ENCODE measurements around the gene TFAP2E. TPM values are rescaled to one million over a fixed set of nuclear protein-coding genes. Genes with fewer than 3 reads are reported as not detected.

TFAP2E gene
- total RNA-seq, 1 donor, result 0.18 TPM

DNA sequence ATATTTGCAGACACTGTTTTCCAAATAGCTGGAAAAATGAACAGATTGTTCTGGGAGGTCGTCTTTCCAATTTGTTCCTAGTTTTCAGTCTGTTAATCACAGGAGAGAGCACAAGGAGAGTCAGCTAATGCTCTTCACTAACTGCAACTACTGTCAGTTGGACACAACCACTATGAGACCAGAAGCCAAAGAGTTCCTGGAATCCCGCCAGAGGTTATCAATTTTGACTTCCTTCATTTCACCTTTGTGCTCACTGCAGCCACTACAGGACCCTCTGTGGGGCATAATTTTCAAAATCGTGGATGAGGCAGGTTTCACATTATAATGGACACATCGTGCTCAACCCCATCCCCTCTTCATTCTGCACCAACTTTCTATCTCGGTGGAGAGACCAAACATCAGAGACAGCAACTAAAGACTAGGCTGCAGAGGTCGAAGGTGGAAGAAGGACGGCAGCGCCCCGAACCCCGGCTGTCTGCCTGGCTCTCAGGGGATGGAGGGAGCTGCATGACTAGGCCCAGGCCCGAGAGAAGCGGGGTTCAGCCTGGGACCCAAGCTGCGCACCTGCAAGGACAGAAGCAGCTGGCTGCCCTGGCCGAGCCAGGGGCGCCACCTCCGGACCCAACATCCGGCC lies 16.5 kb upstream of the TFAP2E start:
- DNase-seq (ENCODE audit: low read depth), result no peak
- no peak for TF ChIP-seq CTCF (IDR thresholded peaks at IDR 0.05; ENCODE audit: insufficient read depth, low read length)
- H3K4me3 ChIP-seq (ENCODE audit: low read depth, low read length), result peak overlapping the region; percentile 96

- no peak for DNase-seq (ENCODE audit: low read depth)
- peak within 1 kb of the TSS; percentile 96 for H3K4me3 ChIP-seq (ENCODE audit: low read depth, low read length)
- no peak for TF ChIP-seq CTCF (IDR thresholded peaks at IDR 0.05; ENCODE audit: insufficient read depth, low read length)
These were observed 15.9 kb upstream of the TFAP2E start, which contains the start of gene KIAA0319L for GRCh38 chr1:35557118-35557610. Gene KIAA0319L (minus strand): TSS chr1:35557403. CDS start chr1:35554491, 2,912 bp downstream.

GRCh38 chr1:35557611-35558373 lies 15.3 kb upstream of the TFAP2E start, which contains the start of gene NCDN:
Gene NCDN (plus strand): TSS chr1:35557799. CDS start chr1:35558191, 392 bp downstream.
- no peak for TF ChIP-seq CTCF (IDR thresholded peaks at IDR 0.05; ENCODE audit: insufficient read depth, low read length)
- DNase-seq (ENCODE audit: low read depth), result peak; percentile 95
- peak within 1 kb of the TSS; percentile 96 for H3K4me3 ChIP-seq (ENCODE audit: low read depth, low read length)

DNA sequence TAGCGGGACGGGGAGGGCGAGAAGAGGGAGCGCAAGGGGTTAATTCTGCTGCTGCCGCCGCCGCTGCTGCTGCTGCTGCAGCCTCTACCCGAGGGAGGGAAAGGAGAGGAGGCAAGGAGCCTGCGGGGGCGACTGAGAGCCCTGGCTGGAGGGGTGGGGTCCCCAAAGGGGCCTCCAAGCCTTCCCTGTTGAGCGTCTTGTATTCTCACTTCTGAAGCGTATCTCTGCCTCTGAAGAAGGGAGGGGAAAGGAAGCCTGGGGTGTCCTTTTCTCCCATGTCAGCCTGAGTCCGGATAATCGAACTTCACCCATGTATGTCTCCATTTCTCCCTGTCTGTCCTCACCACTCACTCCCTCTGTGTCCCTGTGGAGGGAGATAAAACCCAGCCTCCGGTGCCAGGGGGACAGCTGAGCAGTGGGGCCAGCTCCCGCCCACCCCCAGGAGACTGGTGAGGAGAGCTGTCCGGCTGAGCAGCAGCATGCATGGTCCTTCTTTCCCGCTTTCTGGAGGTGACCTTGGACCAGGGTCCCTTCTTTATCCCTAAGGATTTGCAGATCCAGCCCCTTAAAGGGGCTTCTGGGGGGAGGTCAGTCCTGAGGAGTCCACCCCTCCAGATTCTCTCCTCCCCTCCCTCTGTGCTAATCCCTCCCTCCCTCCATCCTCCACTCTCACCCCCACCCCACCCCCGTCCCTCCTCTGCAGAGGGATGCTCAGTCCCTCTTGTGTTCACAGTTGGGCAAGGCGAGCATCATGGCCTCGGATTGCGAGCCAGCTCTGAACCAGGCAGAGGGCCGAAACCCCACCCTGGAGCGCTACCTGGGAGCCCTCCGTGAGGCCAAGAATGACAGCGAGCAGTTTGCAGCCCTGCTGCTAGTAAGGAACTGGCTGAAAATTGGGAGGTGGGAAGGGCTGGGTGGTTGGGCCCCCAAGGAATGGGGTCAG lies 14.5 kb upstream of the TFAP2E start:
- peak; percentile 27 for TF ChIP-seq CTCF (IDR thresholded peaks at IDR 0.05; ENCODE audit: insufficient read depth, low read length)
- DNase-seq (ENCODE audit: low read depth), result no peak
- H3K4me3 ChIP-seq (ENCODE audit: low read depth, low read length), result peak overlapping the region; percentile 96

DNA sequence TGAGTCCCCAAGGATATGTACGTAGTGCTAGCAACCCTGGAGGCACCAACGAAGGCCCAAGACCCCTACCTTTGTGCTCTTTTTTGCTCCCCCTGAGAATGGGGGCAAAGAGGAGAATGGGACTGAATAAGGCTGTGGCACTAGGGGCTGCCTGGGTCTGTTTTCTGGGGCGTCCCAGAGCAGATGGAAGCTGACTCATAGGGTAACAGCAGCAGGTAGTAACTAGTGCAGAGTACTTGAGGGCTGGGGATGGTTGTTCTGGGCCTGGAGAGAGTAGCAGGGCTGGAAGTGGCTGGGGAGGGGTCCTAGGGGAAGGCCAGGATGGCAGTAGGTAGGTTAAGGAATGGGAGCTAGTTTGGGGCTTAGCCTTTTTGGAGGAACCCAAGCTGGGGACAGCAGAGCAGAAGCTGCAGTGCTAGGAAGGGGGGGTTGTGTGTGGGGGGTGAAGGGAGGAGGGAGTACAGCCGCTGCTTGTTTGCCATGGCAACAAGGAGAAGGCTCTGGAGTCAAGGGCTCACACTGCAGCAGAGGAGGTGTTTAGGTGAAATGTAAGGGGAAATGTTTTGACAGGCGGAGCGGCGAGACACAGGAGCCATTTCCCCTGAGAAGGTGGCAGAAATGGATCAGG lies 13.7 kb upstream of the TFAP2E start:
- no peak for DNase-seq (ENCODE audit: low read depth)
- H3K4me3 ChIP-seq (ENCODE audit: low read depth, low read length), result peak overlapping the region; percentile 44
- no peak for TF ChIP-seq CTCF (IDR thresholded peaks at IDR 0.05; ENCODE audit: insufficient read depth, low read length)

Measured in fibroblast of the aortic adventitia (primary cell).